Activated naive CD4-positive, alpha-beta T cell treated with anti-CD3 and anti-CD28 coated beads, Interleukin-2, amount 50 U/mL, for 72 hours (primary cell): Measurements from ENCODE around the gene ARHGAP6. TPM values are rescaled to one million over a fixed set of nuclear protein-coding genes. Genes with fewer than 3 reads are reported as not detected.

Experiments used
- ATAC-seq, 2 donors: fragments of 150-1000 bp; cut with Tn5 transposase; 2 replicates each; pipeline ENCODE4 v1.10.0; 2021; ENCODE audit warnings: mild to moderate bottlenecking in 2 of 2, moderate library complexity in 2 of 2
- DNase-seq, 2 donors: peaks; one replicate each; pipeline ENCODE4 v3.0.0; 2021 to 2022; ENCODE audit warnings: low spot score in 2 of 2
- H3K27ac Mint-ChIP-seq, 2 donors: one replicate each; pipeline ENCODE4 v1.8.0; 2022; ENCODE audit warnings: mild to moderate bottlenecking in 2 of 2, mixed read lengths in 2 of 2
- H3K36me3 Mint-ChIP-seq, 2 donors: one replicate each; pipeline ENCODE4 v1.8.0; 2022; ENCODE audit warnings: mixed read lengths in 2 of 2
- H3K9me3 Mint-ChIP-seq, 2 donors: one replicate each; pipeline ENCODE4 v1.8.0; 2022; ENCODE audit warnings: mixed read lengths in 2 of 2
- total RNA-seq, 2 donors: library from RNA; stranded (reverse); gene quantifications; one replicate each; pipeline ENCODE4 v1.2.3, GENCODE V29; 2022

Gene ARHGAP6, protein sequence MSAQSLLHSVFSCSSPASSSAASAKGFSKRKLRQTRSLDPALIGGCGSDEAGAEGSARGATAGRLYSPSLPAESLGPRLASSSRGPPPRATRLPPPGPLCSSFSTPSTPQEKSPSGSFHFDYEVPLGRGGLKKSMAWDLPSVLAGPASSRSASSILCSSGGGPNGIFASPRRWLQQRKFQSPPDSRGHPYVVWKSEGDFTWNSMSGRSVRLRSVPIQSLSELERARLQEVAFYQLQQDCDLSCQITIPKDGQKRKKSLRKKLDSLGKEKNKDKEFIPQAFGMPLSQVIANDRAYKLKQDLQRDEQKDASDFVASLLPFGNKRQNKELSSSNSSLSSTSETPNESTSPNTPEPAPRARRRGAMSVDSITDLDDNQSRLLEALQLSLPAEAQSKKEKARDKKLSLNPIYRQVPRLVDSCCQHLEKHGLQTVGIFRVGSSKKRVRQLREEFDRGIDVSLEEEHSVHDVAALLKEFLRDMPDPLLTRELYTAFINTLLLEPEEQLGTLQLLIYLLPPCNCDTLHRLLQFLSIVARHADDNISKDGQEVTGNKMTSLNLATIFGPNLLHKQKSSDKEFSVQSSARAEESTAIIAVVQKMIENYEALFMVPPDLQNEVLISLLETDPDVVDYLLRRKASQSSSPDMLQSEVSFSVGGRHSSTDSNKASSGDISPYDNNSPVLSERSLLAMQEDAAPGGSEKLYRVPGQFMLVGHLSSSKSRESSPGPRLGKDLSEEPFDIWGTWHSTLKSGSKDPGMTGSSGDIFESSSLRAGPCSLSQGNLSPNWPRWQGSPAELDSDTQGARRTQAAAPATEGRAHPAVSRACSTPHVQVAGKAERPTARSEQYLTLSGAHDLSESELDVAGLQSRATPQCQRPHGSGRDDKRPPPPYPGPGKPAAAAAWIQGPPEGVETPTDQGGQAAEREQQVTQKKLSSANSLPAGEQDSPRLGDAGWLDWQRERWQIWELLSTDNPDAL (N-terminal part only)
- not detected for total RNA-seq

- ATAC-seq = peak in 1 of 2 donors; percentile 37
- H3K36me3 Mint-ChIP-seq = no peaks in the 10 kb centered on the region
- H3K27ac Mint-ChIP-seq = no peak within 1 kb of the TSS
- no peaks in the 10 kb centered on the region for H3K9me3 Mint-ChIP-seq
- DNase-seq = no peak
Measured at GRCh38 chrX:11665168-11666111, at the start of gene ARHGAP6. ARHGAP6 (minus strand) TSS chrX:11665920; CDS start chrX:11664828, 1,092 bp downstream.

- DNase-seq (no peak), ATAC-seq (no peak)
- no peaks in the 10 kb centered on the region for H3K9me3 Mint-ChIP-seq
- no peaks in the 10 kb centered on the region for H3K36me3 Mint-ChIP-seq
- peak overlapping the region in 1 of 2 donors; percentile 50 for H3K27ac Mint-ChIP-seq
Measured at GRCh38 chrX:11704725-11705495, 39.2 kb upstream of the ARHGAP6 start.

DNA sequence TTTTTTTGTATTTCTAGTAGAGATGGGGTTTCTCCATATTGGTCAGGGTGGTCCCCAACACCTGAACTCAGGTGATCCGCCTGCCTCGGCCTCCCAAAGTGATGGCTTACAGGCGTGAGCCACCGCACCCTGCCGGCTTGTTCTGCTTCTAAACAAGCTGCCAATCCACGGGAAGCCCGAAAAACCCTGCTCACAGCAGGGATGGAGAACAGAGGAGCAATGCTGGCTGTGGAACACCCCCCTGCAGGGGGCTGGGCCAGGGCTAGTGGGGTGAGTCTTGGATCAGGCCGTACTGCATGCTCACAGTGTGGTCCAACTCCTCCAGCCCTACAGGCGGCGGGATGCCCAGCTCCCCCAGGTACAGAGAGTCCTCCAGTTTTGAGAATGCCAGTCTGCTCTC lies 38.1 kb upstream of the ARHGAP6 start:
- H3K36me3 Mint-ChIP-seq = no peaks in the 10 kb centered on the region
- ATAC-seq (no peak), DNase-seq (no peak)
- H3K27ac Mint-ChIP-seq = no peak overlapping the region
- H3K9me3 Mint-ChIP-seq = no peaks in the 10 kb centered on the region

- no peak for DNase-seq
- Mint-ChIP-seq H3K27ac (no peak overlapping the region), H3K36me3 (no peaks in the 10 kb centered on the region), H3K9me3 (no peaks in the 10 kb centered on the region)
- ATAC-seq = no peak
Measured at GRCh38 chrX:11702965-11703631, 37.4 kb upstream of the ARHGAP6 start.

DNA sequence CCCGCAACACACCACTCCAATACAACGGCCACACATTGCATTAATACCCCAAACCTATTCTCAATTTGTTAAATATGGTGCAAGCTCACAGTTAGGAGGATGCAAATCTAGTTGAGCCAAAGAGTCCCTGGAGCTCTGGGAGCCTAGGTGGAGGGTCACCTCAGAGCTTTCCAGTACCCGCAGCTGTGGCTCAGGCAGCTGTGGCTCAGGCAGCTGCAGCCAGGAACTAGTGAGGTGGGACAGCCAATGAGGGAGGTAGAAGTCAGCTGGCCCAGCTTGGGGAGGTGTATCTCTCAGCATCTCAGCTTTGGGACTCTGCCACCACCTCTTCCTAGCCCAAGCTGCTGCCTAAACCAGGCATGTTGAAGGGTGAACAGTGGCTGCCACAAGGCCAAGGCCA lies 36.7 kb upstream of the ARHGAP6 start:
- Mint-ChIP-seq H3K36me3 (no peaks in the 10 kb centered on the region), H3K9me3 (no peaks in the 10 kb centered on the region), H3K27ac (no peak overlapping the region)
- no peak for DNase-seq
- no peak for ATAC-seq

DNA sequence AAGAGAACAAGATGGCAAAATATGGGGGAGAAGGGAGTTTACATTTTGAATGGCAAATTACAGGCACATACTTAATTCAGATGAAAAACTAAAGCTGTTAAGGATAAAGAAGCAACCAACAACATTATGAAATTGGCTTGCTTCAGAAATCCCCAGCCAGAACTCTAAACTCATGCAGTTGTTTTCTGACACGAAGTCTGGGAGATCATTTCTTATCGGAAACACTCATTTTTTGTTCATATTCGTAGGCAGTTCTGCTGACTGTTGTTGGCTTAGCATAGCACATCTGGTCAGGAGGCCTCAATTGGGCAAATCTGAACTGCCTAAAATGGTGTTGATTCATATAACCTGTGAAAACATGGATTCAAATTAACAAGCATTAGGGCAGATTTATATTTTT lies 33.0 kb upstream of the ARHGAP6 start:
- DNase-seq (no peak), ATAC-seq (no peak)
- Mint-ChIP-seq H3K9me3 (no peaks in the 10 kb centered on the region), H3K27ac (no peak overlapping the region), H3K36me3 (no peaks in the 10 kb centered on the region)

DNA sequence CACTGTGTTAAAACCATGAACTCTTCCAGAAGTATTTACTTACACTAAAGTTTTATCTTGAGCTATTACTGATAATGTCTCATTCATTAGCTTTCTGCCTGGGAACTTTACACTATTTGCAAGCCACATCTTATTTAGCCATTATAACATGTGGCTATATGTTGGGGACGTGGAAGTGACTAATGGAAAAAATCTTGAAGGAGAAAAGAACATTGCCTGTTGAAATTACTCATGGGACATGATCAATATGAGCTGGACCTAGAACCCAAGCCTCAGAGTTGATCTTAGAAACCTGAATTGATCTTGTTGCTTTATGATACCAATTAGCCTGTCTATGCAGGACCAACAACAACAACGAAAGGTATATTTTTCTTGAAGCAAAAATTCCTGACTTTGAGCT lies 22.5 kb upstream of the ARHGAP6 start:
- H3K9me3 Mint-ChIP-seq = peaks cover 0 to 5% of the 10 kb centered on the region in 2 donors
- no peak for ATAC-seq
- no peak overlapping the region for H3K27ac Mint-ChIP-seq
- DNase-seq = no peak
- no peaks in the 10 kb centered on the region for H3K36me3 Mint-ChIP-seq

GRCh38 chrX:11687157-11687556 lies 21.4 kb upstream of the ARHGAP6 start:
- Mint-ChIP-seq H3K36me3 (no peaks in the 10 kb centered on the region), H3K9me3 (peaks cover 0 to 5% of the 10 kb centered on the region in 2 donors), H3K27ac (no peak overlapping the region)
- ATAC-seq (no peak), DNase-seq (no peak)

- H3K9me3 Mint-ChIP-seq = no peaks in the 10 kb centered on the region
- ATAC-seq (no peak), DNase-seq (no peak)
- H3K27ac Mint-ChIP-seq = no peak overlapping the region
- H3K36me3 Mint-ChIP-seq = no peaks in the 10 kb centered on the region
Measured at GRCh38 chrX:11683057-11683456, 17.3 kb upstream of the ARHGAP6 start.

- H3K9me3 Mint-ChIP-seq = no peaks in the 10 kb centered on the region
- no peak overlapping the region for H3K27ac Mint-ChIP-seq
- H3K36me3 Mint-ChIP-seq = no peaks in the 10 kb centered on the region
- ATAC-seq = no peak
- DNase-seq = no peak
Measured at GRCh38 chrX:11678158-11678557, 12.4 kb upstream of the ARHGAP6 start.

DNA sequence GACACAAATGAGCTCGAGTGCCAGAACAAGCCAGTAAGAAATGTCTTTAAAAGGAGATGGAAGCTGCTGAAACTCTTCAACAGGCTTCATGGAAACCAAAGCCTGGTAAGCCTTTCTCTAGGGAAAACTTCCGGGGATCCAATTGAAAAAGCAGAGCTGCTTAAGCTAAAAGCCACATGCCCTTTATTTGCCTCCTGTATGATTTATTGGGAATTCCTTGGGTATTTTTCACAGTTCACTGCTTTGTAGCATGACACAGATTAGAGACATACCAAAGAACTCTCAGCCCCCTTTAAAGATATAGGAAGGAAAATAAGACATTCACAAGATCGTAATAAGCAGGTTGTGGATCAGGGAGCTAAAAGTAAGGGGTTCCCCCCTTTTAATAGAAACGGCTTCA lies 6.5 kb upstream of the ARHGAP6 start:
- Mint-ChIP-seq H3K9me3 (no peaks in the 10 kb centered on the region), H3K36me3 (no peaks in the 10 kb centered on the region), H3K27ac (no peak overlapping the region)
- DNase-seq (no peak), ATAC-seq (no peak)

- ATAC-seq = no peak
- H3K9me3 Mint-ChIP-seq = no peaks in the 10 kb centered on the region
- no peak for DNase-seq
- H3K36me3 Mint-ChIP-seq = no peaks in the 10 kb centered on the region
- no peak overlapping the region for H3K27ac Mint-ChIP-seq
Measured at GRCh38 chrX:11670316-11670715, 4.6 kb upstream of the ARHGAP6 start.

GRCh38 chrX:11666952-11667685 lies 1.4 kb upstream of the ARHGAP6 start:
- Mint-ChIP-seq H3K9me3 (no peaks in the 10 kb centered on the region), H3K36me3 (no peaks in the 10 kb centered on the region), H3K27ac (no peak overlapping the region)
- ATAC-seq (no peak), DNase-seq (no peak)

DNA sequence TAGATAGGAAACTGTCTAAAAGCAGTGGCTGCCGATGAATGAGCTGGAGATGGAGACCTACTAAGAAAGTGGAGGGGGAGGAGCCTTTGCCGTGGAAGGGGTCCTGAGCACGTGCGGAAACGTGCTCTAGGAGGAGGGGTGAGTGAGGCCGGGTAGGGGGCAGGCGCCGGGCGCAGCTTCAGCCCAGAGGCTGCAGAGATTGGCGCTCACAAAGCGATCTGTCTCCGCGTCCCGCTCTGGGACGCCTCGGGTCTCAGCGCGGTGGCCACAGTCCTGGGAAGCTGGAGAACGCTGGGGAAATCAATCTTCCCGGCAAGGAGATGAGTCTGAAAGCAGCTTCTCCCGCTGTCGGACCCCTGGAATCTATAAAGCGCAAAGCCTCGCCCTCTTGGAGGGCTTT lies 444 bp upstream of the ARHGAP6 start:
- ATAC-seq (no peak), DNase-seq (no peak)

More for the DNA sequence above, 444 bp upstream of the ARHGAP6 start:
- Mint-ChIP-seq H3K9me3 (no peaks in the 10 kb centered on the region), H3K36me3 (no peaks in the 10 kb centered on the region), H3K27ac (no peak overlapping the region)
